ENCODE measurements around the gene PLEKHJ1. TPM values are rescaled to one million over a fixed set of nuclear protein-coding genes. Genes with fewer than 3 reads are reported as not detected.

PLEKHJ1 gene
- total and polyA plus RNA-seq, 2 of the 8 experiments (the other 6 are each of a cell fraction or from before 2014, with no cell fraction given) = 135 to 187 TPM

- no peak for TF ChIP-seq CHD7 (IDR thresholded peaks at IDR 0.05; ENCODE audit: insufficient replicate concordance, low read length)
- no peak for TF ChIP-seq GTF2F1 (IDR thresholded peaks at IDR 0.05; ENCODE audit: borderline replicate concordance, low read depth, low read length)
- TF ChIP-seq CEBPB (IDR thresholded peaks at IDR 0.05; ENCODE audit: low read depth, low read length) = no peak
- no peak for TF ChIP-seq E2F6 (IDR thresholded peaks at IDR 0.05)
- no peak for TF ChIP-seq USF2 (IDR thresholded peaks at IDR 0.05; ENCODE audit: low read length)
- TF ChIP-seq SIX5 (IDR thresholded peaks at IDR 0.05; ENCODE audit: low read depth, low read length) = no peak
- TF ChIP-seq SUZ12 (IDR thresholded peaks at IDR 0.05; ENCODE audit: low read length) = no peak
- TF ChIP-seq TCF12 (IDR thresholded peaks at IDR 0.05; ENCODE audit: low read depth, low read length) = no peak
These were observed 7.4 kb upstream of the PLEKHJ1 start (continued) for GRCh38 chr19:2243274-2244124.
